Mesenchymal stem cell (in vitro differentiated cells and primary cell): ENCODE data around the gene ASMTL.

Source experiments
- DNase-seq: peaks from one replicate; pipeline ENCODE4 v3.0.0-alpha.2; 2013
- H2AFZ ChIP-seq: one replicate; pipeline ENCODE4 v1.6.1; 2013; ENCODE audit warnings: low read depth, mild to moderate bottlenecking, control low read depth, inconsistent platforms, low read length, moderate library complexity
- H2AK5ac ChIP-seq: 2 replicates; pipeline ENCODE4 v1.6.1; 2013; ENCODE audit warnings: low read length, moderate library complexity, mild to moderate bottlenecking, inconsistent platforms; ENCODE audit not compliant: severe bottlenecking
- H2BK120ac ChIP-seq: one replicate; pipeline ENCODE4 v1.6.1; 2013; ENCODE audit warnings: low read depth, mild to moderate bottlenecking, inconsistent platforms, low read length, moderate library complexity
- H2BK12ac ChIP-seq, 2 experiments: one replicate each; pipeline ENCODE4 v1.6.1; 2013; ENCODE audit warnings: inconsistent platforms in 2 of 2, low read length in 2 of 2, mild to moderate bottlenecking in 2 of 2, moderate library complexity in 2 of 2, control low read depth in 1 of 2
- H2BK15ac ChIP-seq: one replicate; pipeline ENCODE4 v1.6.1; 2013; ENCODE audit warnings: mild to moderate bottlenecking, low read depth, inconsistent platforms; ENCODE audit not compliant: poor library complexity, severe bottlenecking
- H2BK5ac ChIP-seq: 2 replicates; pipeline ENCODE4 v1.6.1; 2013; ENCODE audit warnings: low read depth, mild to moderate bottlenecking, low read length, control low read depth, inconsistent platforms; ENCODE audit not compliant: poor library complexity, severe bottlenecking
- H3K14ac ChIP-seq, 2 experiments: one replicate each; pipeline ENCODE4 v1.6.1; 2013; ENCODE audit warnings: inconsistent platforms in 2 of 2, low read length in 2 of 2, control low read depth in 1 of 2, mild to moderate bottlenecking in 1 of 2, moderate library complexity in 1 of 2
- H3K18ac ChIP-seq, 2 experiments: one replicate each; pipeline ENCODE4 v1.6.1; 2013; ENCODE audit warnings: inconsistent platforms in 2 of 2, low read length in 2 of 2, control low read depth in 1 of 2, low read depth in 1 of 2, mild to moderate bottlenecking in 1 of 2
- H3K23ac ChIP-seq, 2 experiments: one replicate each; pipeline ENCODE4 v1.6.1; 2013; ENCODE audit warnings: inconsistent platforms in 2 of 2, low read length in 2 of 2, mild to moderate bottlenecking in 2 of 2, moderate library complexity in 2 of 2, control low read depth in 1 of 2
- H3K27ac ChIP-seq: 2 replicates; pipeline ENCODE4 v1.5.1; 2013; ENCODE audit warnings: mild to moderate bottlenecking, moderate library complexity, low read length, control low read depth, inconsistent platforms; ENCODE audit not compliant: poor library complexity, severe bottlenecking
- H3K27me3 ChIP-seq, 2 experiments: 2 replicates each; pipeline versions ENCODE4 v1.6.1 to v1.7.0; 2013; ENCODE audit warnings: low read length in 2 of 2, mild to moderate bottlenecking in 2 of 2, moderate library complexity in 2 of 2, control low read depth in 1 of 2, inconsistent platforms in 1 of 2; ENCODE audit not compliant: control insufficient read depth in 1 of 2, insufficient read depth in 1 of 2
- H3K36me3 ChIP-seq, 2 experiments: 2 replicates each; pipeline versions ENCODE4 v1.6.1 to v1.7.0; 2013; ENCODE audit warnings: low read length in 2 of 2, control low read depth in 1 of 2, inconsistent platforms in 1 of 2, low read depth in 1 of 2, mild to moderate bottlenecking in 1 of 2; ENCODE audit not compliant: insufficient read depth in 2 of 2, control insufficient read depth in 1 of 2
- H3K4ac ChIP-seq, 2 experiments: one replicate each; pipeline ENCODE4 v1.6.1; 2013; ENCODE audit warnings: inconsistent platforms in 2 of 2, low read length in 2 of 2, mild to moderate bottlenecking in 2 of 2, moderate library complexity in 2 of 2, control low read depth in 1 of 2, low read depth in 1 of 2
- H3K4me1 ChIP-seq: 2 replicates; pipeline ENCODE4 v1.6.1; 2013; ENCODE audit warnings: low read depth, low read length, control low read depth; ENCODE audit not compliant: control insufficient read depth, insufficient read depth
- H3K4me2 ChIP-seq: 2 replicates; pipeline ENCODE4 v1.6.1; 2013; ENCODE audit warnings: low read length, mild to moderate bottlenecking, inconsistent platforms; ENCODE audit not compliant: poor library complexity, severe bottlenecking
- H3K4me3 ChIP-seq, 2 experiments: 2 replicates each; pipeline versions ENCODE4 v1.5.1 to v1.7.0; 2013; ENCODE audit warnings: low read length in 2 of 2, mild to moderate bottlenecking in 2 of 2, control low read depth in 1 of 2, low read depth in 1 of 2; ENCODE audit not compliant: insufficient read depth in 1 of 2
- H3K79me1 ChIP-seq: replicated peaks from 2 replicates; pipeline ENCODE4 v1.6.1; 2013; ENCODE audit warnings: mild to moderate bottlenecking, control low read depth, low read length, inconsistent platforms; ENCODE audit not compliant: poor library complexity, severe bottlenecking
- H3K9ac ChIP-seq: 2 replicates; pipeline ENCODE4 v1.7.0; 2013; ENCODE audit warnings: mild to moderate bottlenecking, low read length, moderate library complexity
- H3K9me3 ChIP-seq: 2 replicates; pipeline ENCODE4 v1.7.0; 2013; ENCODE audit warnings: mild to moderate bottlenecking, low read length; ENCODE audit not compliant: control insufficient read depth
- H4K8ac ChIP-seq: one replicate; pipeline ENCODE4 v1.6.1; 2013; ENCODE audit warnings: inconsistent platforms, mild to moderate bottlenecking, low read length, moderate library complexity
- H4K91ac ChIP-seq: one replicate; pipeline ENCODE4 v1.6.1; 2013; ENCODE audit warnings: mild to moderate bottlenecking, low read length, inconsistent platforms
- WGBS: methylation state at CpG from one replicate; pipeline ENCODE4 v1.1.7; 2013; ENCODE audit warnings: mixed read lengths; 5-methylcytosine and 5-hydroxymethylcytosine counted together

Gene ASMTL

GRCh38 chrX:1389181-1389992 lies 63.3 kb downstream of the ASMTL start:
- Histone ChIP-seq H2AFZ (no peak overlapping the region), H3K9me3 (no peaks in the 10 kb centered on the region), H4K8ac (no peak overlapping the region), H2AK5ac (no peak overlapping the region), H3K4me1 (peaks cover 18% of the 10 kb centered on the region), H3K14ac (no peak overlapping the region), H3K9ac (no peak overlapping the region), H2BK12ac (no peak overlapping the region), H2BK5ac (no peak overlapping the region), H3K4me2 (no peak overlapping the region), H2BK15ac (no peak overlapping the region), H2BK120ac (no peak overlapping the region), H3K23ac (no peak overlapping the region), H3K18ac (no peak overlapping the region), H3K4me3 (no peak overlapping the region), H3K79me1 (peaks cover 4% of the 10 kb centered on the region), H3K27me3 (no peaks in the 10 kb centered on the region), H3K27ac (no peak overlapping the region), H3K4ac (no peak overlapping the region), H3K36me3 (peaks cover 59 to 69% of the 10 kb centered on the region in 2 experiments), H4K91ac (no peak overlapping the region)
- 97% methylated on average over 51 of the region's 51 CpGs for WGBS
- no peak for DNase-seq

DNA sequence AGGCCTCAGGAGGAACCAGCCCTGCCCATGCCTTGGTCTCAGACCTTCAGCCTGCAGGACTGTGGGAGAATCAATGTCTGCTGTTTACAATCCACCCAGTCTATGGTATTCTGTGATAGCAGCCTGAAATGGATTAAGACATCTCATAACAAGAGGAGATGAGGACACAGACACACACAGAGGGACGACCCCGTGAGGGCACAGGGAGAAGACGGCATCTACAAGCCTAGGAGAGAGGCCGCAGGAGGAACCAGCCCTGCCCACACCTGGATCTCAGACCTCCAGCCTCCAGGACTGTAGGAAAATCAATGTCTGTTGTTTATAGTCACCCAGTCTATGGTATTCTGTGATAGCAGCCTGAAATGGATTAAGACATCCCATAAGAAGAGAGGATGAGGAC lies 64.1 kb downstream of the ASMTL start:
- Histone ChIP-seq H2AK5ac (no peak overlapping the region), H2BK12ac (no peak overlapping the region), H4K8ac (no peak overlapping the region), H3K36me3 (peaks cover 62 to 76% of the 10 kb centered on the region in 2 experiments), H2BK15ac (no peak overlapping the region), H2AFZ (no peak overlapping the region), H3K9me3 (no peaks in the 10 kb centered on the region), H3K27me3 (no peaks in the 10 kb centered on the region), H3K27ac (no peak overlapping the region), H2BK120ac (no peak overlapping the region), H4K91ac (no peak overlapping the region), H3K4me2 (no peak overlapping the region), H3K9ac (peak overlapping the region; percentile 41), H3K23ac (peak overlapping the region in 1 of 2 experiments; percentile 36), H3K79me1 (peaks cover 4% of the 10 kb centered on the region), H3K4me3 (no peak overlapping the region), H3K4ac (no peak overlapping the region), H3K4me1 (peaks cover 18% of the 10 kb centered on the region), H3K18ac (no peak overlapping the region), H3K14ac (no peak overlapping the region), H2BK5ac (no peak overlapping the region)
- DNase-seq, result no peak
- 97% methylated on average over 3 of the region's 4 CpGs for WGBS

- H3K9me3 ChIP-seq, result no peaks in the 10 kb centered on the region
- no peaks in the 10 kb centered on the region for H3K27me3 ChIP-seq
- no peak overlapping the region for H3K27ac ChIP-seq
- no peak overlapping the region for H3K23ac ChIP-seq
- H3K79me1 ChIP-seq, result peaks cover 4% of the 10 kb centered on the region
- no peak overlapping the region for H2AFZ ChIP-seq
- peaks cover 67 to 77% of the 10 kb centered on the region in 2 experiments for H3K36me3 ChIP-seq
- H3K18ac ChIP-seq, result no peak overlapping the region
- no peak overlapping the region for H2BK15ac ChIP-seq
- H3K9ac ChIP-seq, result peak overlapping the region; percentile 41
- no peak overlapping the region for H2AK5ac ChIP-seq
- no peak overlapping the region for H3K4me3 ChIP-seq
- no peak overlapping the region for H2BK12ac ChIP-seq
- peak overlapping the region; percentile 31 for H4K91ac ChIP-seq
- DNase-seq, result no peak
- no peak overlapping the region for H2BK120ac ChIP-seq
- WGBS, result 94% methylated on average over 38 of the region's 43 CpGs
- no peak overlapping the region for H2BK5ac ChIP-seq
- no peak overlapping the region for H4K8ac ChIP-seq
- no peak overlapping the region for H3K14ac ChIP-seq
- H3K4ac ChIP-seq, result no peak overlapping the region
- no peak overlapping the region for H3K4me2 ChIP-seq
- peaks cover 21% of the 10 kb centered on the region for H3K4me1 ChIP-seq
Measured at GRCh38 chrX:1387141-1387776, 65.5 kb downstream of the ASMTL start.

GRCh38 chrX:1386338-1387127 lies 66.2 kb downstream of the ASMTL start:
- Histone ChIP-seq H2AK5ac (no peak overlapping the region), H2BK5ac (no peak overlapping the region), H3K23ac (no peak overlapping the region), H3K4me1 (peaks cover 23% of the 10 kb centered on the region), H2AFZ (no peak overlapping the region), H3K4me3 (no peak overlapping the region), H3K18ac (no peak overlapping the region), H4K8ac (no peak overlapping the region), H2BK120ac (no peak overlapping the region), H3K36me3 (peaks cover 67 to 77% of the 10 kb centered on the region in 2 experiments), H3K4me2 (no peak overlapping the region), H3K4ac (no peak overlapping the region), H3K27ac (no peak overlapping the region), H3K14ac (no peak overlapping the region), H3K79me1 (peaks cover 2% of the 10 kb centered on the region), H3K9ac (no peak overlapping the region), H3K9me3 (no peaks in the 10 kb centered on the region), H3K27me3 (no peaks in the 10 kb centered on the region), H2BK12ac (no peak overlapping the region), H2BK15ac (no peak overlapping the region), H4K91ac (no peak overlapping the region)
- DNase-seq, result no peak
- WGBS, result 97% methylated on average over 41 of the region's 41 CpGs
